ENCODE measurements around the gene AKAP6.

- TF ChIP-seq CTCF (IDR thresholded peaks at IDR 0.05) (no peak), POLR2A (IDR thresholded peaks at IDR 0.05) (no peak)
These were observed 23.5 kb downstream of the AKAP6 start for GRCh38 chr14:32352631-32353030.
